Measurements from ENCODE around the gene MPO. TPM values are rescaled to one million over a fixed set of nuclear protein-coding genes. Genes with fewer than 3 reads are reported as not detected.

Gene MPO
- total and polyA plus RNA-seq, 10 of the 15 experiments (the other 5 are each of a cell fraction or from before 2014, with no cell fraction given) = 0.06 to 0.49 (median 0.14) TPM

- ATAC-seq (no peak), FAIRE-seq (no peak), DNase-seq (ENCODE audit: low read depth, low spot score) (no peak)
- BruUV-seq (replicated peaks) = no TSS peak
- WGBS (ENCODE audit: insufficient coverage, insufficient replicate concordance, low lambda C conversion rate, missing lambda C conversion rate) = 92% methylated on average over 11 of the region's 11 CpGs
- H2AFZ ChIP-seq (ENCODE audit: control insufficient read depth, low read depth, low read length) = no peak overlapping the region
- no peaks in the 10 kb centered on the region for H3K9me3 ChIP-seq (replicated peaks; ENCODE audit: control insufficient read depth, insufficient read depth, low read length)
- no peak overlapping the region for H3K4me3 ChIP-seq
- ChIA-PET CTCF (interaction anchor here (1.2 to 4.0 kb wide), 6 partner anchors 9 to 126 kb away, joined by 3 to 51 read pairs (median 15); partner anchors contain the start of gene RNF43), SMC1A (ENCODE audit: uncharacterized antibody, unreplicated experiment) (interaction anchor here (0.5 to 3.8 kb wide), 10 partner anchors 8 to 1567 kb away, joined by 3 to 40 read pairs (median 4); partner anchors contain the start of genes RNF43, RPS6KB1 and TUBD1), RAD21 (ENCODE audit: unreplicated experiment) (interaction anchor here (0.7 to 3.6 kb wide), 5 partner anchors 9 to 26 kb away, joined by 3 to 40 read pairs (median 5); partner anchors contain the start of gene SUPT4H1), POLR2A (interaction anchor here (1.0 to 8.4 kb wide), 6 partner anchors 8 to 90 kb away, joined by 3 to 77 read pairs (median 4); partner anchors contain the start of gene SUPT4H1)
- H3K4me2 ChIP-seq (ENCODE audit: control insufficient read depth, insufficient read depth) = no peak overlapping the region
- H3K9ac ChIP-seq (ENCODE audit: control insufficient read depth, insufficient read depth, low read length) = no peak overlapping the region
- H4K20me1 ChIP-seq (ENCODE audit: control insufficient read depth, insufficient read depth) = no peaks in the 10 kb centered on the region
- TF ChIP-seq, protein P1, sequence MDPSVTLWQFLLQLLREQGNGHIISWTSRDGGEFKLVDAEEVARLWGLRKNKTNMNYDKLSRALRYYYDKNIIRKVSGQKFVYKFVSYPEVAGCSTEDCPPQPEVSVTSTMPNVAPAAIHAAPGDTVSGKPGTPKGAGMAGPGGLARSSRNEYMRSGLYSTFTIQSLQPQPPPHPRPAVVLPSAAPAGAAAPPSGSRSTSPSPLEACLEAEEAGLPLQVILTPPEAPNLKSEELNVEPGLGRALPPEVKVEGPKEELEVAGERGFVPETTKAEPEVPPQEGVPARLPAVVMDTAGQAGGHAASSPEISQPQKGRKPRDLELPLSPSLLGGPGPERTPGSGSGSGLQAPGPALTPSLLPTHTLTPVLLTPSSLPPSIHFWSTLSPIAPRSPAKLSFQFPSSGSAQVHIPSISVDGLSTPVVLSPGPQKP (IDR thresholded peaks at IDR 0.05; ENCODE audit: low read depth, low read length) = no peak
- TF ChIP-seq POLR2AphosphoS5 (IDR thresholded peaks at IDR 0.05; ENCODE audit: low read length) = peak; percentile 16; the same call in 1 of the 2 replicates
- no peak for TF ChIP-seq CUX1 (IDR thresholded peaks at IDR 0.05; ENCODE audit: insufficient replicate concordance, low read depth, low read length)
- no peak for TF ChIP-seq KLF5 (IDR thresholded peaks at IDR 0.05; ENCODE audit: partially characterized antibody)
- TF ChIP-seq, protein P2, sequence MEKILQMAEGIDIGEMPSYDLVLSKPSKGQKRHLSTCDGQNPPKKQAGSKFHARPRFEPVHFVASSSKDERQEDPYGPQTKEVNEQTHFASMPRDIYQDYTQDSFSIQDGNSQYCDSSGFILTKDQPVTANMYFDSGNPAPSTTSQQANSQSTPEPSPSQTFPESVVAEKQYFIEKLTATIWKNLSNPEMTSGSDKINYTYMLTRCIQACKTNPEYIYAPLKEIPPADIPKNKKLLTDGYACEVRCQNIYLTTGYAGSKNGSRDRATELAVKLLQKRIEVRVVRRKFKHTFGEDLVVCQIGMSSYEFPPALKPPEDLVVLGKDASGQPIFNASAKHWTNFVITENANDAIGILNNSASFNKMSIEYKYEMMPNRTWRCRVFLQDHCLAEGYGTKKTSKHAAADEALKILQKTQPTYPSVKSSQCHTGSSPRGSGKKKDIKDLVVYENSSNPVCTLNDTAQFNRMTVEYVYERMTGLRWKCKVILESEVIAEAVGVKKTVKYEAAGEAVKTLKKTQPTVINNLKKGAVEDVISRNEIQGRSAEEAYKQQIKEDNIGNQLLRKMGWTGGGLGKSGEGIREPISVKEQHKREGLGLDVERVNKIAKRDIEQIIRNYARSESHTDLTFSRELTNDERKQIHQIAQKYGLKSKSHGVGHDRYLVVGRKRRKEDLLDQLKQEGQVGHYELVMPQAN (conservative IDR thresholded peaks at IDR 0.05) = no peak
- 0 out of 2 replicates have a peak, but pooled peaks have one; percentile 9 for TF ChIP-seq SMAD5 (IDR thresholded peaks at IDR 0.05; ENCODE audit: low read depth)
- TF ChIP-seq EGR1 (IDR thresholded peaks at IDR 0.05; ENCODE audit: borderline replicate concordance in 1 of 2, low read depth in 2 of 2, low read length in 2 of 2) = no peak
- TF ChIP-seq ASH2L (IDR thresholded peaks at IDR 0.05; ENCODE audit: borderline replicate concordance, low read depth) = no peak
- no peak for TF ChIP-seq CBX3 (IDR thresholded peaks at IDR 0.05; ENCODE audit: borderline replicate concordance, low read depth)
- intact Hi-C loops (cut with micrococcal nuclease; ENCODE audit: unreplicated experiment) (no loop called here), in situ Hi-C loops (cut with MboI) (no loop called here)
- H3K79me2 ChIP-seq (ENCODE audit: control insufficient read depth, insufficient read depth, low read length) = peaks cover 25% of the 10 kb centered on the region
- no peak overlapping the region for H3K27ac ChIP-seq (ENCODE audit: control insufficient read depth, insufficient read depth)
- H3K27me3 ChIP-seq (replicated peaks in 1 of 2; ENCODE audit: control insufficient read depth in 2 of 2, insufficient read depth in 2 of 2, low read length in 1 of 2) = no peaks in the 10 kb centered on the region; a peak in 1 of 4 replicates
- peaks cover 4 to 9% of the 10 kb centered on the region in 2 experiments for H3K36me3 ChIP-seq (ENCODE audit: control insufficient read depth in 2 of 2, insufficient read depth in 2 of 2, low read length in 1 of 2)
- H3K4me1 ChIP-seq (ENCODE audit: control insufficient read depth, insufficient read depth, low read length) = peaks cover 18% of the 10 kb centered on the region
Measured at GRCh38 chr17:58325976-58326468, 45.3 kb upstream of the MPO start.

Measured in GM12878 (cell line).